ENCODE data around the gene MRPL49.
A peak's percentile ranks its signal among the peaks of the same experiment; 100 is the strongest.

The MRPL49 gene

GRCh38 chr11:65102142-65103095, 19.7 kb upstream of the MRPL49 start:
- no peak for DNase-seq (ENCODE audit: low read depth in 2 of 2)

GRCh38 chr11:65103476-65103875, 18.6 kb upstream of the MRPL49 start:
- no peak for DNase-seq (ENCODE audit: low read depth in 2 of 2)

GRCh38 chr11:65104628-65105027, 17.5 kb upstream of the MRPL49 start:
- DNase-seq (ENCODE audit: low read depth in 2 of 2): no peak

GRCh38 chr11:65107078-65107477, 15.0 kb upstream of the MRPL49 start:
- no peak for DNase-seq (ENCODE audit: low read depth in 2 of 2)

- DNase-seq (ENCODE audit: low read depth in 2 of 2): no peak
These were observed 14.2 kb upstream of the MRPL49 start for GRCh38 chr11:65107751-65108468.

GRCh38 chr11:65108469-65109123, 13.5 kb upstream of the MRPL49 start:
- no peak for DNase-seq (ENCODE audit: low read depth in 2 of 2)

- DNase-seq (ENCODE audit: low read depth in 2 of 2): no peak
These were observed 12.6 kb upstream of the MRPL49 start for GRCh38 chr11:65109231-65110198.

- peak; percentile 98 for DNase-seq (ENCODE audit: low read depth in 2 of 2)
These were observed 11.7 kb upstream of the MRPL49 start for GRCh38 chr11:65110354-65110861.

GRCh38 chr11:65111159-65111743, 10.9 kb upstream of the MRPL49 start:
- DNase-seq (ENCODE audit: low read depth in 2 of 2): no peak

- DNase-seq (ENCODE audit: low read depth in 2 of 2): peak; percentile 90 to 93
These were observed 10.2 kb upstream of the MRPL49 start, which contains the start of gene TM7SF2 for GRCh38 chr11:65111744-65112545. Gene TM7SF2 (plus strand): TSS chr11:65111872. CDS start chr11:65112016, 144 bp downstream.

- peak; percentile 61 to 66 for DNase-seq (ENCODE audit: low read depth in 2 of 2)
These were observed 9.4 kb upstream of the MRPL49 start for GRCh38 chr11:65112546-65113360.

- no peak for DNase-seq (ENCODE audit: low read depth in 2 of 2)
These were observed 8.8 kb upstream of the MRPL49 start for GRCh38 chr11:65113361-65113756.

GRCh38 chr11:65113839-65114238, 8.3 kb upstream of the MRPL49 start:
- no peak for DNase-seq (ENCODE audit: low read depth in 2 of 2)

- no peak for DNase-seq (ENCODE audit: low read depth in 2 of 2)
These were observed 7.5 kb upstream of the MRPL49 start for GRCh38 chr11:65114538-65115171.

GRCh38 chr11:65115361-65116082, 6.6 kb upstream of the MRPL49 start:
- DNase-seq (ENCODE audit: low read depth in 2 of 2): no peak

GRCh38 chr11:65116370-65117205, 5.5 kb upstream of the MRPL49 start:
- DNase-seq (ENCODE audit: low read depth in 2 of 2): peak; percentile 35 to 52
